Mesodermal cell (in vitro differentiated cells): Measurements from ENCODE around the gene ZNF841. TPM values are rescaled to one million over a fixed set of nuclear protein-coding genes. Genes with fewer than 3 reads are reported as not detected.

Experiments
- H3K27ac ChIP-seq: 2 replicates; pipeline ENCODE4 v1.7.0; 2013; ENCODE audit warnings: mild to moderate bottlenecking, low read depth, low read length, moderate library complexity; ENCODE audit not compliant: severe bottlenecking
- H3K36me3 ChIP-seq: 2 replicates; pipeline ENCODE4 v1.7.1; 2013; ENCODE audit warnings: mild to moderate bottlenecking, low read length, moderate library complexity; ENCODE audit not compliant: control insufficient read depth, insufficient read depth
- H3K4me1 ChIP-seq: one replicate; pipeline ENCODE4 v1.7.1; 2013; ENCODE audit warnings: mild to moderate bottlenecking, low read length; ENCODE audit not compliant: insufficient read depth, control insufficient read depth, poor library complexity, severe bottlenecking
- H3K4me3 ChIP-seq: 2 replicates; pipeline ENCODE4 v1.7.0; 2013; ENCODE audit warnings: low read length, control low read depth, mild to moderate bottlenecking; ENCODE audit not compliant: insufficient read depth, poor library complexity, severe bottlenecking; ENCODE audit errors: extremely low read depth
- H3K9me3 ChIP-seq: 2 replicates; pipeline ENCODE4 v1.7.1; 2013; ENCODE audit warnings: mild to moderate bottlenecking, low read length, moderate library complexity; ENCODE audit not compliant: control insufficient read depth
- WGBS, 2 experiments: methylation state at CpG; one replicate each; pipeline ENCODE4 v1.1.5; 2013; ENCODE audit warnings: missing lambda C conversion rate in 2 of 2; ENCODE audit not compliant: insufficient coverage in 2 of 2; 5-methylcytosine and 5-hydroxymethylcytosine counted together
- polyA plus RNA-seq, 2 experiments: library from polyadenylated mRNA; stranded (reverse); fragments of 50-300 nt; gene quantifications; one replicate each; pipeline ENCODE4 v1.2.3, GENCODE V29; 2013

ZNF841 gene
- polyA plus RNA-seq (2013, experiment 1 of 2): 7.2 TPM
- 5.5 TPM for polyA plus RNA-seq (2013, experiment 2 of 2)

- Histone ChIP-seq H3K4me3 (peak within 1 kb of the TSS; percentile 76), H3K36me3 (peaks cover 23% of the 10 kb centered on the region), H3K9me3 (peaks cover 61% of the 10 kb centered on the region), H3K4me1 (no peaks in the 10 kb centered on the region), H3K27ac (no peak within 1 kb of the TSS)
- WGBS, 2 experiments: 7 to 9% methylated on average over 52 to 55 of the region's 59 CpGs
Measured at GRCh38 chr19:52095172-52096014, at the start of gene ZNF841. Gene ZNF841 (minus strand): TSS chr19:52095765. CDS start chr19:52084801, 10,964 bp downstream.

DNA sequence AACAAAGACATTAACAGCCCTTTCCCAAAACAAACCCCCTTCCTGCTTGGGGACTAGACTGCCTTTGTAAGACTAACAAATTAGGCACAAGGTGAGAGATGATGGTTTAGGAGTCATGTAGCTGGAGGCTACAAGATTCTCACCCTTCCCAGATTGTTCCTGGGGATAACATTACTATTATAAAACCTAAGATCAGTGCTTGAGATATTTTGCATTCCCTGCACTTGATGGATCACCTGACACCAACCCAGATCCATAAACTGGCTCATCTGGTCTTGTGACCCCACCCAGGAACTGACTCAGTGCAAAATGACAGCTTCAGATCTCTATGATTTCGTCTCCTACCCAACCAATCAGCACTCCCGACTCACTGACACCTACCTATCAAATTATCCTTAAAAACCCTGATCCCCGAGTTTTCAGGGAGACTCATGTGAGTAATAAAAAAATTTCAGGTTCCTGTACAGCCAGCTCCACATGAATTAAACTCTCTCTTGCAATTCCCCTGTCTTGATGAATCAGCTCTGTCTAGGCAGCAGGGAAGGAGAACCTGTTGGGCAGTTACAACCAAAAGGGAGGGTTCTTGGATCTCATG, 46.5 kb upstream of the ZNF841 start:
- H3K4me1 ChIP-seq: no peaks in the 10 kb centered on the region
- peaks cover 5% of the 10 kb centered on the region for H3K36me3 ChIP-seq
- WGBS, 2 experiments: 67 to 89% methylated on average over 1 to 2 of the region's 3 CpGs
- peaks cover 37% of the 10 kb centered on the region for H3K9me3 ChIP-seq
- H3K4me3 ChIP-seq: no peak overlapping the region
- H3K27ac ChIP-seq: no peak overlapping the region

DNA sequence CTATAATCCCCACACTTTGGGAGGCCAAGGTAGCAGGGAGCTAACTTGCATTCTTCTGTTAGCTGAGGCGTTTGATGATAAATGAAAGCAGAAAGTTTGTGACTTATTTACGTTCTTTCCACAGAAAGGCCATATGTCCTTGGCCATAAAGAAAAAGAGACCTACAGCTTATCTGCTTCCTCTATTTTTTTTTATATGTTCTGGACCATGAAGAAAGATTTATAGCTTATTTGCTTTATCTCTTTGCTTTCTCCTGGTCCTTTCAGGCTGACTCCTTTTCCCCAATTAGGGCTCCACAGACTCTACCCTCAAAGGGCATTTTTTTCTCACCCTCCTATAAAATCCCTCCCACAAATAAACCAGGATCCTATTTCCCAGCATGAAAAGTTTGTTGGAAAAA, 45.6 kb upstream of the ZNF841 start:
- no peak overlapping the region for H3K4me3 ChIP-seq
- no CpG with 5 or more reads among the region's 2 CpGs for WGBS, 2 experiments
- no peak overlapping the region for H3K27ac ChIP-seq
- H3K36me3 ChIP-seq: peaks cover 14% of the 10 kb centered on the region
- H3K4me1 ChIP-seq: no peaks in the 10 kb centered on the region
- H3K9me3 ChIP-seq: peaks cover 35% of the 10 kb centered on the region

GRCh38 chr19:52140032-52140710, 44.6 kb upstream of the ZNF841 start:
- Histone ChIP-seq H3K4me3 (peak overlapping the region; percentile 73), H3K9me3 (peaks cover 46% of the 10 kb centered on the region), H3K4me1 (no peaks in the 10 kb centered on the region), H3K27ac (peak overlapping the region; percentile 16), H3K36me3 (peaks cover 20% of the 10 kb centered on the region)
- 54 to 90% methylated on average over 6 to 14 of the region's 22 CpGs for WGBS, 2 experiments

DNA sequence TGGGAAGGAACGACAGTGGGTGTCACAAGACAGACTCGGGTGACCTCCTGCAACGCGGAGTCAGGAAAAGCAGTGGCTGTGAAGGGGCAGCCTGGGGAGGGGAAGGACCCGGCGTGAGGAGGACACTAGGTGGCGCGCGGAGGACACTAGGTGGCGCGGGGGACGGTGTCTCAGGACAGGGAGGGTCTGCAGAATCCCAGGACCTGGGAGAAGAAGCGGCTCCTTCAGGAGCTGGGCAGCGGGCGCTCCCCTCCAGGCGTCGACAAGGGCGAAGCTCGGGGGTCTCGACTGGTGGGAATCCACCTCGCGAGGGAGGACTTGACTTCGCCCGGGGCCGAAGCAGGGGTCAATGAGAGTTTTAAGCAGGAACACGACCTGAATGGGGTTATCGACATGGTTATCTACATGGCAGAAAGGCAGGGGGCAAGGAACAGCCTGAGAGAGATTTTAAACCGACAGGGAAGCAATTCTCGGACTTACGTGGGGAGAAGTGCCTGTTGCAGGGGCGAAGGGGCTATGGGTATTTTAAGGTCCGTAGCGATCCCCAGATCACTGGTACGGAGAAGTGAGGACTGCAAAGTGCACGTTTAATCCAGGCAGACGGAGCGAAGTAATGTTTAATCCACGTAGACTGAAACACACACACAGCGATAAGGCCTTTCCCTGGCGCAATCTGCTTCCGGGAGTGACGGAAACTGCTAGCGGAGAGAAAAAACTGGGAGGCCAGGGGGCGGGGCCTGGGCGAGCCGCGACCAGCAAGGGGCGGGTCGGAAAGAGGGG, 43.9 kb upstream of the ZNF841 start, which contains the start of gene ZNF616:
ZNF616 (minus strand) TSS at position 687 of the 780 bp plus-strand sequence. CDS start 9,426 bp downstream, outside the sequence.
- peak within 1 kb of the TSS; percentile 93 for H3K27ac ChIP-seq
- WGBS, 2 experiments: 0 to 1% methylated on average over 38 to 41 of the region's 49 CpGs
- peaks cover 24% of the 10 kb centered on the region for H3K36me3 ChIP-seq
- H3K9me3 ChIP-seq: peaks cover 50% of the 10 kb centered on the region
- peak within 1 kb of the TSS; percentile 73 for H3K4me3 ChIP-seq
- H3K4me1 ChIP-seq: no peaks in the 10 kb centered on the region

DNA sequence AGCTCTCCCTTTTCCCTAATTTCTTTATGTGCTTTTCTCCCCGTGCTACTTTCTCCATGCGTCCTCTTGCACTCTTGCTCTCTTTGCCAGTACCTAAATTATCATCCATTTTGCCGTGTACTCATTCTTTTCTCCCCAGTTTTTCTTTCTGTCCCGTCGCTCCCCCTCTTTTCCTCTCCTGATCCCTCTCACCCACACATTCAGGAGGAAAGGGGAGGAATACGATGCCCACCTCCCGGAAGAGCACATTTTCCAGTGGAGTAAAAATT, 43.4 kb upstream of the ZNF841 start:
- Histone ChIP-seq H3K36me3 (peaks cover 30% of the 10 kb centered on the region), H3K4me3 (peak overlapping the region; percentile 73), H3K27ac (peak overlapping the region; percentile 93), H3K4me1 (no peaks in the 10 kb centered on the region), H3K9me3 (peaks cover 55% of the 10 kb centered on the region)
- 0% methylated on average over 4 to 5 of the region's 7 CpGs for WGBS, 2 experiments

DNA sequence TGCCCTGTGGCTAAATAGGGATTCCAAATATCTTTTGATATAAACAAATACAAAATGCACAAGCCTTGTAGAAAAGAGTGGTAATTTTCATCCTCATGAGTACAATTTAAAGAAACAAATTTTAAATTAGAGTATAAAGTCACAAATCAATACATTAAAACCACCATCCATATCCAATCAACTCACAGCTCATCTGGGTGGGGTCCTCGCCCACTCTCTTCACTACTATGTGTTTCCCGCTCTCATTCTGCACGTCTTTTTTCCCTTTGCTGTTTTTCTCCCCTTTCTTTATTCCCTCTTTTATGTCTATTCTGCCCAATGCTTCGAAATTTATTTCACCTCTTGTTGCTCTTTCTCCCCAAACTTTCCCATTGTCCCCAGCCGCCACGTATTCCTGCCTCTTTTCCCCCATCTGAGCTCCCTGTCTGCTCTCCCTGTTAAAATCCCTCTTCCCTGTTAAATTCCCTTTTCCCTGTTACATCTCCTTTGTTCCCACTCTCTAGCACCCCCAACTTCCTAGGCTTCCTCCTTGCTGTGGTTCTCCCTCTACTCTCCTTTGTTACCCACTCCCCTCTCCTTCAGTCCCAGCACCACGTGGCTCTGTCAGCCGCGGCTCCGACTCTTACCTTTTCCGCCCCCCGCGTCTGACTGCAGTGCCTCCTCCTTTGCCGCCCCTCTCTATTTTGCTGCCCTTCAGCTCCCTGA, 42.9 kb upstream of the ZNF841 start:
- H3K9me3 ChIP-seq: peaks cover 58% of the 10 kb centered on the region
- peak overlapping the region; percentile 93 for H3K27ac ChIP-seq
- no peaks in the 10 kb centered on the region for H3K4me1 ChIP-seq
- H3K4me3 ChIP-seq: peak overlapping the region; percentile 73
- H3K36me3 ChIP-seq: peaks cover 35% of the 10 kb centered on the region
- WGBS, 2 experiments: 23 to 25% methylated on average over 14 of the region's 14 CpGs

- WGBS, 2 experiments: no CpG with 5 or more reads among the region's 3 CpGs
- Histone ChIP-seq H3K36me3 (peaks cover 84% of the 10 kb centered on the region), H3K4me1 (no peaks in the 10 kb centered on the region), H3K9me3 (peaks cover 74% of the 10 kb centered on the region), H3K27ac (no peak overlapping the region), H3K4me3 (no peak overlapping the region)
Measured at GRCh38 chr19:52120286-52120685, 24.7 kb upstream of the ZNF841 start.

- Histone ChIP-seq H3K9me3 (peaks cover 85% of the 10 kb centered on the region), H3K36me3 (peaks cover 68% of the 10 kb centered on the region), H3K4me3 (no peak overlapping the region)
Measured at GRCh38 chr19:52115526-52116053, 20.0 kb upstream of the ZNF841 start.

More at GRCh38 chr19:52115526-52116053, 20.0 kb upstream of the ZNF841 start:
- no peak overlapping the region for H3K27ac ChIP-seq
- H3K4me1 ChIP-seq: no peaks in the 10 kb centered on the region
- 92 to 97% methylated on average over 10 to 12 of the region's 12 CpGs for WGBS, 2 experiments
